Activated CD4-positive, alpha-beta T cell treated with anti-CD3 and anti-CD28 coated beads, Interleukin-2, amount 50 U/mL, for 24 hours (primary cell): ENCODE measurements around the gene PRMT7.

Source experiments
- DNase-seq, 2 donors: peaks; one replicate each; pipeline ENCODE4 v3.0.0-alpha.2; 2020; ENCODE audit warnings: low read depth in 1 of 2, low spot score in 1 of 2

PRMT7 gene

GRCh38 chr16:68389006-68389405 lies 78.2 kb downstream of the PRMT7 start:
- no peak for DNase-seq

GRCh38 chr16:68389750-68390371 lies 79.0 kb downstream of the PRMT7 start:
- DNase-seq, result no peak

- DNase-seq, result no peak
Measured at GRCh38 chr16:68393333-68393732, 82.5 kb downstream of the PRMT7 start.

- DNase-seq, result no peak
Measured at GRCh38 chr16:68395167-68395786, 84.5 kb downstream of the PRMT7 start.

GRCh38 chr16:68395815-68396214 lies 85.0 kb downstream of the PRMT7 start:
- DNase-seq, result no peak

GRCh38 chr16:68396481-68396880 lies 85.7 kb downstream of the PRMT7 start:
- DNase-seq, result peak; percentile 12 to 39

- DNase-seq, result no peak
Measured at GRCh38 chr16:68397710-68398201, 86.9 kb downstream of the PRMT7 start.

GRCh38 chr16:68399456-68399855 lies 88.6 kb downstream of the PRMT7 start:
- DNase-seq, result no peak

- no peak for DNase-seq
Measured at GRCh38 chr16:68400083-68400923, 89.5 kb downstream of the PRMT7 start.

GRCh38 chr16:68400924-68401460 lies 90.2 kb downstream of the PRMT7 start:
- DNase-seq, result no peak

- no peak for DNase-seq
Measured at GRCh38 chr16:68401871-68402747, 91.3 kb downstream of the PRMT7 start.

GRCh38 chr16:68402748-68403040 lies 91.9 kb downstream of the PRMT7 start:
- DNase-seq, result no peak

- no peak for DNase-seq
Measured at GRCh38 chr16:68403177-68403576, 92.4 kb downstream of the PRMT7 start.

- no peak for DNase-seq
Measured at GRCh38 chr16:68403704-68404103, 92.9 kb downstream of the PRMT7 start.

- DNase-seq, result no peak
Measured at GRCh38 chr16:68404736-68405345, 94.0 kb downstream of the PRMT7 start.

GRCh38 chr16:68406458-68407152 lies 95.8 kb downstream of the PRMT7 start:
- no peak for DNase-seq
